HG02798 (cell line): ENCODE measurements around the gene STIM2.

Experiments used
- ATAC-seq: cut with Tn5 transposase; IDR thresholded peaks from one replicate; pipeline ENCODE4 v1.9.1; 2021; ENCODE audit warnings: mild to moderate bottlenecking; ENCODE audit not compliant: unreplicated experiment, poor library complexity

Gene STIM2

GRCh38 chr4:26995316-26995715 is 134.7 kb downstream of the STIM2 start:
- ATAC-seq, result no peak

GRCh38 chr4:26996745-26997144 is 136.1 kb downstream of the STIM2 start:
- ATAC-seq, result no peak

GRCh38 chr4:26999689-27000088 is 139.0 kb downstream of the STIM2 start:
- no peak for ATAC-seq

- ATAC-seq, result no peak
Measured at GRCh38 chr4:27000122-27000521, 139.5 kb downstream of the STIM2 start.

- ATAC-seq, result peak; percentile 86
Measured at GRCh38 chr4:27000820-27001219, 140.2 kb downstream of the STIM2 start.

GRCh38 chr4:27001398-27002164 is 140.9 kb downstream of the STIM2 start:
- no peak for ATAC-seq

GRCh38 chr4:27003642-27004113 is 143.0 kb downstream of the STIM2 start:
- no peak for ATAC-seq

GRCh38 chr4:27005501-27005900 is 144.9 kb downstream of the STIM2 start:
- no peak for ATAC-seq

- no peak for ATAC-seq
Measured at GRCh38 chr4:27005905-27006590, 145.4 kb downstream of the STIM2 start.

GRCh38 chr4:27006646-27007045 is 146.0 kb downstream of the STIM2 start:
- no peak for ATAC-seq

GRCh38 chr4:27007507-27007906 is 146.9 kb downstream of the STIM2 start:
- no peak for ATAC-seq

- no peak for ATAC-seq
Measured at GRCh38 chr4:27008679-27009078, 148.0 kb downstream of the STIM2 start.

GRCh38 chr4:27009539-27009938 is 148.9 kb downstream of the STIM2 start:
- ATAC-seq, result no peak

GRCh38 chr4:27010334-27010940 is 149.8 kb downstream of the STIM2 start:
- ATAC-seq, result peak; percentile 84

- ATAC-seq, result no peak
Measured at GRCh38 chr4:27011401-27011800, 150.8 kb downstream of the STIM2 start.

GRCh38 chr4:27013012-27013411 is 152.4 kb downstream of the STIM2 start:
- no peak for ATAC-seq

GRCh38 chr4:27016551-27016950 is 155.9 kb downstream of the STIM2 start:
- no peak for ATAC-seq

GRCh38 chr4:27017623-27018022 is 157.0 kb downstream of the STIM2 start:
- ATAC-seq, result no peak

GRCh38 chr4:27018076-27018475 is 157.4 kb downstream of the STIM2 start:
- ATAC-seq, result no peak

GRCh38 chr4:27018910-27019309 is 158.3 kb downstream of the STIM2 start:
- ATAC-seq, result no peak

GRCh38 chr4:27019766-27020165 is 159.1 kb downstream of the STIM2 start:
- ATAC-seq, result no peak
